HepG2 (cell line): ENCODE results near the gene PPFIA4. TPM values are rescaled to one million over a fixed set of nuclear protein-coding genes. Genes with fewer than 3 reads are reported as not detected.

Experiments
- ATAC-seq: fragments of 200-7000 bp; cut with Tn5 transposase; 3 replicates; pipeline ENCODE4 v1.9.1; 2020; ENCODE audit warnings: mild to moderate bottlenecking, moderate library complexity
- BruUV-seq: library from RNA; stranded (reverse); fragments of 400-500 nt; replicated peaks from 2 replicates; lab custom pipeline; 2021; lab: Mats Ljungman, UMichigan
- CTCF ChIA-PET: fragments of 300-600 bp; formaldehyde crosslinking; extraction: SDS; loops from one replicate; lab custom pipeline; 2021; ENCODE audit warnings: low total read pairs, inconsistent platforms, low intra/inter-chr PET ratio; lab: Yijun Ruan, JAX
- POLR2A ChIA-PET: fragments of 350-600 bp; sonication (Branson Sonifier 250); formaldehyde crosslinking; loops from one replicate; lab custom pipeline; 2020; ENCODE audit warnings: antibody characterized with exemption, inconsistent platforms; lab: Yijun Ruan, JAX
- DNase-seq: peaks from one replicate; pipeline ENCODE4 v3.0.0-alpha.2; 2015; ENCODE audit warnings: low spot score
- FAIRE-seq: peaks from 3 replicates; lab custom pipeline; 2011; peaks lifted over from hg19 to GRCh38; lab: Jason Lieb, UNC
- H2AFZ ChIP-seq: one replicate; pipeline ENCODE4 v1.6.1; 2011; ENCODE audit warnings: low read length, inconsistent platforms
- H3K27ac ChIP-seq: fragments of 300-600 bp; 3 replicates; pipeline ENCODE4 v1.8.0; 2011; ENCODE audit warnings: mixed run types, mild to moderate bottlenecking, mixed read lengths, low read length, inconsistent platforms; ENCODE audit not compliant: insufficient read depth; ENCODE audit errors: extremely low read length
- H3K27me3 ChIP-seq, 2 experiments: fragments of 200-600 bp in 1 of 2; 2 replicates in 1 of 2; 3 replicates in 1 of 2; pipeline versions ENCODE4 v1.6.0 to v1.8.0; 2011; ENCODE audit warnings: low read length in 2 of 2, mild to moderate bottlenecking in 2 of 2, moderate library complexity in 2 of 2, inconsistent platforms in 1 of 2; ENCODE audit not compliant: insufficient read depth in 2 of 2, control insufficient read depth in 1 of 2
- H3K36me3 ChIP-seq, 2 experiments: fragments of 200-600 bp in 1 of 2; replicated peaks in 1 of 2; 2 replicates in 1 of 2; 3 replicates in 1 of 2; pipeline versions ENCODE4 v1.5.1 to v1.8.0; 2011; ENCODE audit warnings: low read length in 2 of 2, inconsistent platforms in 1 of 2; ENCODE audit not compliant: insufficient read depth in 2 of 2, control insufficient read depth in 1 of 2
- H3K4me1 ChIP-seq: 2 replicates; pipeline ENCODE4 v1.5.1; 2012; ENCODE audit warnings: low read length, inconsistent platforms; ENCODE audit not compliant: insufficient read depth
- H3K4me2 ChIP-seq: 2 replicates; pipeline ENCODE4 v1.6.0; 2011; ENCODE audit warnings: low read depth, low read length, inconsistent platforms
- H3K4me3 ChIP-seq, 3 experiments: fragments of 200-600 bp in 1 of 3; sonication (generic), shearing (Covaris generic) in 1 of 3; replicated peaks in 1 of 3; 2 replicates each; pipeline ENCODE4 v1.5.1; 2011 to 2016; ENCODE audit warnings: low read length in 3 of 3, inconsistent platforms in 2 of 3, low read depth in 2 of 3, mild to moderate bottlenecking in 2 of 3, control low read depth in 1 of 3, mixed read lengths in 1 of 3; ENCODE audit not compliant: insufficient read depth in 1 of 3
- H3K79me2 ChIP-seq: one replicate; pipeline ENCODE4 v1.6.1; 2011; ENCODE audit warnings: low read length, inconsistent platforms; ENCODE audit not compliant: insufficient read depth
- H3K9ac ChIP-seq: 2 replicates; pipeline ENCODE4 v1.6.0; 2011; ENCODE audit warnings: mild to moderate bottlenecking, low read depth, low read length, inconsistent platforms; ENCODE audit not compliant: insufficient read depth
- H3K9me3 ChIP-seq: 2 replicates; pipeline ENCODE4 v1.5.1; 2012; ENCODE audit warnings: mild to moderate bottlenecking, low read length
- H4K20me1 ChIP-seq: 2 replicates; pipeline ENCODE4 v1.6.0; 2011; ENCODE audit warnings: inconsistent platforms, mild to moderate bottlenecking, low read length, moderate library complexity; ENCODE audit not compliant: insufficient read depth
- CHD2 ChIP-seq: IDR thresholded peaks from 2 replicates; pipeline ENCODE4 v1.6.1; 2011; ENCODE audit warnings: low read depth, low read length, improper control_type of control experiment
- HNRNPL ChIP-seq: fragments of 200-400 bp; formaldehyde crosslinking; IDR thresholded peaks from 2 replicates; pipeline ENCODE4 v1.6.1; 2017; ENCODE audit warnings: mild to moderate bottlenecking, low read depth, low read length
- WGBS: methylation state at CpG from one replicate; pipeline ENCODE4 v1.1.6; 2017; ENCODE audit warnings: low lambda C conversion rate; 5-methylcytosine and 5-hydroxymethylcytosine counted together
- in situ Hi-C: cut with HindIII; loops from 2 replicates; pipeline ENCODE4 v1.10.0; 2017; ENCODE audit warnings: low pct_unique_long_range_greater_than_20kb; ENCODE audit not compliant: extremely low pct_ligation_motif_present
- intact Hi-C: fragments of 100-400 bp; cut with micrococcal nuclease; formaldehyde crosslinking; loops from one replicate; pipeline ENCODE4 v1.10.0; 2022; ENCODE audit not compliant: unreplicated experiment
- polyA plus RNA-seq, 8 experiments: library from polyadenylated mRNA; depleted of rRNA in 3 of 8; stranded (reverse) in 7 of 8; unstranded in 1 of 8; fragments of >200 nt; fragmentation: Illumina TruSeq in 4 of 8; extraction: Trizol in 4 of 8; gene quantifications; 2 replicates each; pipeline versions ENCODE4 v1.2.1 to v1.2.3, GENCODE V29; 2011 to 2016; ENCODE audit warnings: low read depth in 4 of 8, missing spikeins in 1 of 8, mixed read lengths in 1 of 8; ENCODE audit not compliant: insufficient read depth in 1 of 8
- total RNA-seq, 5 experiments: library from RNA; depleted of rRNA; stranded (reverse); fragments of >200 nt; fragmentation: Illumina TruSeq; extraction: Trizol; gene quantifications; 2 replicates each; pipeline ENCODE4 v1.2.3, GENCODE V29; 2016; ENCODE audit warnings: low read depth in 1 of 5
- TF ChIP-seq, protein P1 (sequence below): sonication (generic); formaldehyde crosslinking; IDR thresholded peaks from 2 replicates; pipeline ENCODE4 v1.4.0; 2020; ENCODE audit warnings: missing genetic modification reagents

The PPFIA4 gene
- total and polyA plus RNA-seq, 2 of the 13 experiments (the other 11 are each of a cell fraction or from before 2014, with no cell fraction given) = 6.4 TPM; not detected in 1

DNA sequence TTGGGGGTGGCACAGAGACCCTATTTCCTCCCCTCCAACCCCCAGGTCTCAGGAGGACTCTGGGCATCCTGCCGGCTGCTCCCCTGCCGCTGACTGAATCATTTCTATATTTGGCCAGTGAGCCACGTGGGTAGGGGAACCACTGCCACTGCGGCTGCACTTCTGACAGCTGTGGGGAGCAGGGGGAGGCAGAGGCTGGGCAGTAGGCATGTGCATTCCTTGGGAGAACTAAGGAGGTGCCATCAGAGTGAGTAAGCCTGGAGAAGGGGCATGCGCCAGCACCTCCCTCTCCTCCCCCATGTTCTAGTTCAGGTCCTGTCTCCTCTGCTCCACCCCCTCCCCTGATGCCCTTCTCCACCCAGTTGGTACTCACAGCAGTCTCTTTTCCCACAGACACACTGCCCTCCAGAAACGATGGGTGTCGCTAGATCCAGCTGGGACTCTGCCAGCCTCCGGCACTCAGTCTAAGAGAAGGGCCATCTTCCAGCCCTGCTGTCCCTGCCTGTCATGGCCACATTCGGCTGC is 12.0 kb downstream of the PPFIA4 start:
- no peak overlapping the region for H3K27ac ChIP-seq
- H3K9ac ChIP-seq = no peak overlapping the region
- FAIRE-seq (no peak), DNase-seq (no peak), ATAC-seq (no peak)
- H3K79me2 ChIP-seq = no peaks in the 10 kb centered on the region
- H3K27me3 ChIP-seq = peaks cover 2 to 29% of the 10 kb centered on the region in 2 experiments; a peak in 3 of 5 replicates
- peaks cover 5% of the 10 kb centered on the region; the same call in 1 of the 2 replicates for H4K20me1 ChIP-seq
- H3K4me1 ChIP-seq = no peaks in the 10 kb centered on the region
- no peak overlapping the region for H3K4me2 ChIP-seq
- WGBS = 25% methylated on average over 9 of the region's 9 CpGs
- no peak overlapping the region for H3K4me3 ChIP-seq
- ChIA-PET CTCF (interaction anchor here (1.1 kb wide), 1 partner anchor 178 kb away, joined by 3 read pairs; no protein-coding TSS in a partner anchor), POLR2A (no interaction called here)
- no peak overlapping the region for H2AFZ ChIP-seq
- H3K9me3 ChIP-seq = no peaks in the 10 kb centered on the region
- no peaks in the 10 kb centered on the region for H3K36me3 ChIP-seq
- BruUV-seq = no TSS peak
- in situ Hi-C loops (loop anchor here (5.0 kb wide), 2 partner anchors 179 to 234 kb away; no protein-coding TSS in a partner anchor), intact Hi-C loops (loop anchor here (2.0 to 5.0 kb wide), 3 partner anchors 67 to 231 kb away; no protein-coding TSS in a partner anchor)
- TF ChIP-seq, protein P1, sequence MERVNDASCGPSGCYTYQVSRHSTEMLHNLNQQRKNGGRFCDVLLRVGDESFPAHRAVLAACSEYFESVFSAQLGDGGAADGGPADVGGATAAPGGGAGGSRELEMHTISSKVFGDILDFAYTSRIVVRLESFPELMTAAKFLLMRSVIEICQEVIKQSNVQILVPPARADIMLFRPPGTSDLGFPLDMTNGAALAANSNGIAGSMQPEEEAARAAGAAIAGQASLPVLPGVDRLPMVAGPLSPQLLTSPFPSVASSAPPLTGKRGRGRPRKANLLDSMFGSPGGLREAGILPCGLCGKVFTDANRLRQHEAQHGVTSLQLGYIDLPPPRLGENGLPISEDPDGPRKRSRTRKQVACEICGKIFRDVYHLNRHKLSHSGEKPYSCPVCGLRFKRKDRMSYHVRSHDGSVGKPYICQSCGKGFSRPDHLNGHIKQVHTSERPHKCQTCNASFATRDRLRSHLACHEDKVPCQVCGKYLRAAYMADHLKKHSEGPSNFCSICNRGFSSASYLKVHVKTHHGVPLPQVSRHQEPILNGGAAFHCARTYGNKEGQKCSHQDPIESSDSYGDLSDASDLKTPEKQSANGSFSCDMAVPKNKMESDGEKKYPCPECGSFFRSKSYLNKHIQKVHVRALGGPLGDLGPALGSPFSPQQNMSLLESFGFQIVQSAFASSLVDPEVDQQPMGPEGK (CRISPR knock-in tag) = no peak
- TF ChIP-seq HNRNPL = 0 out of 2 replicates have a peak, but pooled peaks have one; percentile 32
- TF ChIP-seq CHD2 = no peak
